Measurements from ENCODE around the gene IL15RA. TPM values are rescaled to one million over a fixed set of nuclear protein-coding genes. Genes with fewer than 3 reads are reported as not detected.

IL15RA gene
- total RNA-seq, 1 experiment from 2014 or later, result 11.0 TPM

- H3K4me3 ChIP-seq (ENCODE audit: low read depth in 2 of 2, low read length in 2 of 2), result no peak overlapping the region
- BruUV-seq (replicated peaks), result no TSS peak
- no peaks in the 10 kb centered on the region for H3K27me3 ChIP-seq (ENCODE audit: control insufficient read depth, insufficient read depth, low read length)
- no peak for ATAC-seq
- CTCF ChIA-PET, result no interaction called here
- in situ Hi-C loops (cut with HindIII; ENCODE audit: low pct_unique_long_range_greater_than_20kb, low sequenced_read_pairs) (no loop called here), intact Hi-C loops (cut with micrococcal nuclease; ENCODE audit: unreplicated experiment) (no loop called here)
- POLR2A ChIA-PET, result no interaction called here
- H3K27ac ChIP-seq (ENCODE audit: low read length), result no peak overlapping the region
- TF ChIP-seq SIN3A (IDR thresholded peaks at IDR 0.05; ENCODE audit: borderline replicate concordance, insufficient read depth, low read depth, low read length), result no peak
- TF ChIP-seq POLR2AphosphoS5 (IDR thresholded peaks at IDR 0.05; ENCODE audit: low read depth, low read length), result no peak
- TF ChIP-seq CTCF (IDR thresholded peaks at IDR 0.05), result no peak
- no peak for TF ChIP-seq REST (IDR thresholded peaks at IDR 0.05; ENCODE audit: insufficient read depth in 1 of 2, low read depth in 2 of 2, low read length in 1 of 2)
- TF ChIP-seq TCF7L2 (IDR thresholded peaks at IDR 0.05; ENCODE audit: low read depth, low read length), result no peak
- H3K4me1 ChIP-seq (ENCODE audit: control insufficient read depth, insufficient read depth, low read length), result no peaks in the 10 kb centered on the region
- DNase-seq (ENCODE audit: low read depth, low spot score), result no peak
- H3K9me3 ChIP-seq (ENCODE audit: control insufficient read depth, insufficient read depth, low read depth, low read length), result no peaks in the 10 kb centered on the region
- H3K36me3 ChIP-seq (ENCODE audit: control insufficient read depth, insufficient read depth, low read length), result no peaks in the 10 kb centered on the region; the same call in 1 of the 2 replicates
Observed at GRCh38 chr10:5935628-5936027, 41.7 kb downstream of the IL15RA start.

- intact Hi-C loops (cut with micrococcal nuclease; ENCODE audit: unreplicated experiment) (no loop called here), in situ Hi-C loops (cut with HindIII; ENCODE audit: low pct_unique_long_range_greater_than_20kb, low sequenced_read_pairs) (no loop called here)
- ChIA-PET CTCF (no interaction called here), POLR2A (no interaction called here)
- TF ChIP-seq TCF7L2 (IDR thresholded peaks at IDR 0.05; ENCODE audit: low read depth, low read length) (no peak), CTCF (IDR thresholded peaks at IDR 0.05) (no peak), REST (IDR thresholded peaks at IDR 0.05; ENCODE audit: insufficient read depth in 1 of 2, low read depth in 2 of 2, low read length in 1 of 2) (no peak), SIN3A (IDR thresholded peaks at IDR 0.05; ENCODE audit: borderline replicate concordance, insufficient read depth, low read depth, low read length) (no peak), POLR2AphosphoS5 (IDR thresholded peaks at IDR 0.05; ENCODE audit: low read depth, low read length) (no peak)
- DNase-seq (ENCODE audit: low read depth, low spot score), result no peak
- no peaks in the 10 kb centered on the region for H3K27me3 ChIP-seq (ENCODE audit: control insufficient read depth, insufficient read depth, low read length)
- H3K9me3 ChIP-seq (ENCODE audit: control insufficient read depth, insufficient read depth, low read depth, low read length), result no peaks in the 10 kb centered on the region
- H3K36me3 ChIP-seq (ENCODE audit: control insufficient read depth, insufficient read depth, low read length), result no peaks in the 10 kb centered on the region; the same call in none of the 2 replicates
- no peak overlapping the region for H3K27ac ChIP-seq (ENCODE audit: low read length)
- no TSS peak for BruUV-seq (replicated peaks)
- no peak overlapping the region for H3K4me3 ChIP-seq (ENCODE audit: low read depth in 2 of 2, low read length in 2 of 2)
- H3K4me1 ChIP-seq (ENCODE audit: control insufficient read depth, insufficient read depth, low read length), result no peaks in the 10 kb centered on the region
- ATAC-seq, result no peak
Observed at GRCh38 chr10:5933909-5934546, 43.3 kb downstream of the IL15RA start.
